OCI-LY3 (cell line): Measurements from ENCODE around the gene CCT8.

Experiments used
- H2AFZ ChIP-seq: fragments of 200-600, 300-600 bp; shearing (Covaris generic); 2 replicates; pipeline ENCODE4 v1.6.0; 2014; ENCODE audit warnings: antibody characterized with exemption, low read depth, low read length
- H3K27ac ChIP-seq: fragments of 200-600, 300-600 bp; sonication (generic); 2 replicates; pipeline ENCODE4 v1.5.1; 2014; ENCODE audit warnings: mild to moderate bottlenecking, low read length, moderate library complexity, mixed read lengths
- H3K27me3 ChIP-seq: fragments of 200-600, 300-600 bp; sonication (generic); 2 replicates; pipeline ENCODE4 v1.6.1; 2014; ENCODE audit warnings: low read depth, low read length, mixed read lengths
- H3K36me3 ChIP-seq: fragments of 200-600, 300-600 bp; sonication (generic); replicated peaks from 2 replicates; pipeline ENCODE3; 2014; ENCODE audit warnings: low read depth, low read length, mixed read lengths
- H3K4me1 ChIP-seq: fragments of 300-600, 200-600 bp; sonication (generic); 2 replicates; pipeline ENCODE4 v1.6.1; 2014; ENCODE audit warnings: low read length, mixed read lengths
- H3K4me2 ChIP-seq: fragments of 200-600, 300-600 bp; sonication (generic); 2 replicates; pipeline ENCODE4 v1.6.1; 2014; ENCODE audit warnings: low read length, mixed read lengths
- H3K4me3 ChIP-seq: fragments of 300-600, 200-600 bp; sonication (generic); 2 replicates; pipeline ENCODE4 v1.5.1; 2014; ENCODE audit warnings: antibody characterized with exemption, mild to moderate bottlenecking, low read length, moderate library complexity
- H3K79me2 ChIP-seq: fragments of 300-600, 200-600 bp; shearing (Covaris generic); 2 replicates; pipeline ENCODE4 v1.6.1; 2014; ENCODE audit warnings: mild to moderate bottlenecking, low read length, mixed read lengths
- H3K9ac ChIP-seq: fragments of 300-600, 200-600 bp; shearing (Covaris generic); 2 replicates; pipeline ENCODE4 v1.6.0; 2014; ENCODE audit warnings: mild to moderate bottlenecking, low read length, moderate library complexity
- H3K9me3 ChIP-seq: fragments of 200-600, 300-600 bp; shearing (Covaris generic); 2 replicates; pipeline ENCODE4 v1.6.1; 2014; ENCODE audit warnings: low read length, mixed read lengths; ENCODE audit not compliant: insufficient read depth
- H4K20me1 ChIP-seq: fragments of 200-600, 300-600 bp; sonication (generic); 2 replicates; pipeline ENCODE4 v1.6.1; 2016; ENCODE audit warnings: low read length, mixed read lengths; ENCODE audit not compliant: insufficient read depth
- CTCF ChIP-seq: fragments of 200-600, 300-600 bp; sonication (generic); IDR thresholded peaks from 2 replicates; pipeline ENCODE4 v1.5.1; 2014; ENCODE audit warnings: antibody characterized with exemption, low read length, low read depth
- EZH2phosphoT487 ChIP-seq: fragments of 200-600 bp; shearing (Covaris generic); IDR thresholded peaks from 2 replicates; pipeline ENCODE4 v1.6.1; 2018; ENCODE audit warnings: antibody characterized with exemption, mixed run types, low read depth

Gene CCT8

DNA sequence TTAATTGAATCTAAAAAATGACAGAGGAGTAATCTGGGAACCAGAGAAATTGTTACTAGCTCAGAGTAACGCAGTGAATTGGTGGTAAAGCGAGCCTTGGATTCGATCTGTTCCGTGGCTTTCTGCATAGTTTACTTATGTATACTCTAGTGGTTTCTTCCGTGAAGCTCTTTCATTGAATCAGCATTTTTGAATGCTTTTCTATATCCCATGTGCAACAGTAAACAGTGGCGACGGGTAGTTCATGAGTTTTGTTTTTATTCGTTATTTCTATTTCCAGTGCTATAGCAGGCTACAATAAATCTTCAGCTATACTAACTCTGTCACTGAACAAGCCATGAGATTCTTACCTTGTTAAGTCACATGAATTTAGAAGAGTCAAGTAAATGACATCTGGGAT lies 42.5 kb upstream of the CCT8 start:
- Histone ChIP-seq H3K4me2 (no peak overlapping the region), H3K36me3 (no peaks in the 10 kb centered on the region), H2AFZ (no peak overlapping the region), H3K79me2 (no peaks in the 10 kb centered on the region), H3K9ac (no peak overlapping the region), H3K4me1 (peaks cover 27% of the 10 kb centered on the region), H4K20me1 (no peaks in the 10 kb centered on the region), H3K27ac (no peak overlapping the region), H3K4me3 (no peak overlapping the region), H3K9me3 (no peaks in the 10 kb centered on the region), H3K27me3 (no peaks in the 10 kb centered on the region)
- TF ChIP-seq CTCF (no peak), EZH2phosphoT487 (no peak)

DNA sequence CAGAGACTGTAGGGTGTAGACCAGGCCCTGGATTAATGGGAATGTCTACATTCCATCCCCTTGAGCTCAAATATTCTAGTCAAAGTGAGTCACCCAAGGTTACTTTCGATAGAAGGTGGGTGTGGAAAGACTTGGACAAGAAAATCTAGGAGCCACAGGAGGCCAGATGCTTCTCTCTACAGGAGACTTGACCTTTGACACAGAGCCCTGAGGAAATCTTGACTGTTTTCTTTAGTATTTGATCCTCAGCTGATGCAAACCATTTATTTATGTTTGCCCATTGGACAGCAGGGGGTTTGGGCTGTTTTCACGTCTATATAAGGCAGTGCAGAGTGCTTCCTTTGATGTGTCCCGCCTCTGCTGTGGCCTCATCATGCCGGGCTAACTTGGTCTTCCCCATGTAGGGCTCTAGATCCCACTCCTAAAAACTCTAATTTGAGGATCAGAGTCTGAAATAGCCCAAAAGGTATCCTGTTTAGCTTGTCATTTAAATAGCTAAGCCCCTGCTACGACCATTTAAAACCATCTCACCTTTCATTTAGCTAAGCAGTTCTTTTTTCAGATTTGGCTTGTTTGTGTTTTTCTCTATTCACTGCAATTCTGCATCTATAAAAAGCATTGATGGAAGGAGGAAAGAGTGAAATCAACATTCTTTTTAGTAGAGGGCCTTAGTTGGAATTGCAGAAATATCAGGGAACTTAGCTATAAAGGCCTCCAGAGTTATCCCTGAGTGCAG lies 41.5 kb upstream of the CCT8 start:
- Histone ChIP-seq H3K4me3 (no peak overlapping the region), H3K36me3 (no peaks in the 10 kb centered on the region), H2AFZ (no peak overlapping the region), H4K20me1 (no peaks in the 10 kb centered on the region), H3K4me2 (no peak overlapping the region), H3K27ac (no peak overlapping the region), H3K4me1 (peaks cover 17% of the 10 kb centered on the region), H3K27me3 (no peaks in the 10 kb centered on the region), H3K9ac (no peak overlapping the region), H3K79me2 (no peaks in the 10 kb centered on the region), H3K9me3 (no peaks in the 10 kb centered on the region)
- TF ChIP-seq CTCF (no peak), EZH2phosphoT487 (no peak)

- Histone ChIP-seq H3K4me2 (no peak overlapping the region), H3K36me3 (peaks cover 3% of the 10 kb centered on the region), H4K20me1 (no peaks in the 10 kb centered on the region), H3K27ac (no peak overlapping the region), H3K79me2 (no peaks in the 10 kb centered on the region), H3K4me3 (no peak overlapping the region), H3K4me1 (peaks cover 9% of the 10 kb centered on the region), H3K9ac (no peak overlapping the region), H3K27me3 (no peaks in the 10 kb centered on the region), H2AFZ (no peak overlapping the region), H3K9me3 (no peaks in the 10 kb centered on the region)
- TF ChIP-seq CTCF (no peak), EZH2phosphoT487 (no peak)
Measured at GRCh38 chr21:29105218-29105617, 31.8 kb upstream of the CCT8 start.

DNA sequence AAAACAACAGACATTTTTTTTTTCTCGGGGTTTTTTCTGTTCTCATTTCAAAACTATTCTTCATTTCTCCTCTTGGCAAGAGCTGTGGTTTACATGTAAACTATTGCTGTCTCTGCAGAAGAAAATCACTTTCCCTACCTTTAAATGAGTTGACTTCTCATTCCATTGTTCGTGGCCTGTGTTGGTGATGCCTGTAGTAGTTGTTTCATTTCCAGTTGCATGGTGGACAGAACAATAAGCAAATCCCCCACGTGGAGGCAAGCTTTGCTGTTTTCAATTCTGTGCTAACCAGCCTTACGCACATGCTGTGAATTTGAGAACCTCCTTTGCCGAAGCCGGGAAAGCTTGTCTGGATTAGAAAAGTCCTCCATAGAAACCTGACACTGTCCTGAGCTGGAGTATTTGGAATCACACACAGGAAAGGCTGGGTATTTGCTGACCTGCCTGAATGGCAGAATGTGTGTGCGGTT lies 30.8 kb upstream of the CCT8 start:
- TF ChIP-seq CTCF = no peak
- no peak for TF ChIP-seq EZH2phosphoT487
- H2AFZ ChIP-seq = no peak overlapping the region

More for the DNA sequence above, 30.8 kb upstream of the CCT8 start:
- no peaks in the 10 kb centered on the region for H4K20me1 ChIP-seq
- no peak overlapping the region for H3K4me3 ChIP-seq
- no peaks in the 10 kb centered on the region for H3K9me3 ChIP-seq
- H3K4me2 ChIP-seq = no peak overlapping the region
- H3K27ac ChIP-seq = no peak overlapping the region
- peaks cover 6% of the 10 kb centered on the region for H3K36me3 ChIP-seq
- H3K4me1 ChIP-seq = peaks cover 9% of the 10 kb centered on the region
- H3K27me3 ChIP-seq = no peaks in the 10 kb centered on the region
- no peak overlapping the region for H3K9ac ChIP-seq
- no peaks in the 10 kb centered on the region for H3K79me2 ChIP-seq
